Naive thymus-derived CD4-positive, alpha-beta T cell (primary cell): Measurements from ENCODE around the gene AK4. TPM values are rescaled to one million over a fixed set of nuclear protein-coding genes. Genes with fewer than 3 reads are reported as not detected.
A peak's percentile ranks its signal among the peaks of the same experiment; 100 is the strongest.
"Not testable (repeated sequence)": the region's sequence is repeated elsewhere in the genome, so short reads cannot be mapped to it uniquely, and the experiment has no call there.

ENCODE experiments used
- ATAC-seq: fragments of 150-1000 bp; cut with Tn5 transposase; 2 replicates; pipeline ENCODE4 v1.10.0; 2021; ENCODE audit warnings: mild to moderate bottlenecking, moderate library complexity
- CTCF ChIA-PET: fragments of 350-600 bp; sonication (Branson Sonifier 250); formaldehyde crosslinking; loops from one replicate; lab custom pipeline; 2021; ENCODE audit warnings: antibody characterized with exemption; lab: Charles Lee
- POLR2A ChIA-PET: fragments of 350-600 bp; sonication (Branson Sonifier 250); formaldehyde crosslinking; loops from one replicate; lab custom pipeline; 2021; ENCODE audit warnings: antibody characterized with exemption, inconsistent platforms; lab: Charles Lee
- DNase-seq, 9 donors: peaks; one replicate each; pipeline versions ENCODE4 v3.0.0 to v3.0.0-alpha.2; 2020 to 2022; ENCODE audit warnings: mixed read lengths in 1 of 9
- H3K27ac ChIP-seq: one replicate; pipeline ENCODE4 v1.7.0; 2013; ENCODE audit warnings: mild to moderate bottlenecking, low read depth, low read length, moderate library complexity
- H3K27me3 ChIP-seq, 2 donors: one replicate each; pipeline ENCODE4 v1.7.0; 2013; ENCODE audit warnings: low read length in 2 of 2, mild to moderate bottlenecking in 2 of 2, moderate library complexity in 2 of 2; ENCODE audit not compliant: control insufficient read depth in 2 of 2, insufficient read depth in 2 of 2
- H3K36me3 ChIP-seq, 3 experiments: 1 replicate in 2 of 3; 2 replicates in 1 of 3; pipeline ENCODE4 v1.7.0; 2013; ENCODE audit warnings: low read length in 3 of 3, mild to moderate bottlenecking in 3 of 3, moderate library complexity in 1 of 3; ENCODE audit not compliant: insufficient read depth in 3 of 3, control insufficient read depth in 2 of 3
- H3K4me1 ChIP-seq, 2 donors: one replicate each; pipeline ENCODE4 v1.7.0; 2013; ENCODE audit warnings: low read length in 2 of 2, mild to moderate bottlenecking in 2 of 2, moderate library complexity in 1 of 2; ENCODE audit not compliant: control insufficient read depth in 2 of 2, insufficient read depth in 2 of 2
- H3K4me3 ChIP-seq: 2 replicates; pipeline ENCODE4 v1.7.0; 2013; ENCODE audit warnings: mild to moderate bottlenecking, low read length
- H3K9me3 ChIP-seq, 3 experiments: 1 replicate in 2 of 3; 2 replicates in 1 of 3; pipeline ENCODE4 v1.7.0; 2013; ENCODE audit warnings: low read length in 3 of 3; ENCODE audit not compliant: control insufficient read depth in 2 of 3
- H3K27ac Mint-ChIP-seq, 9 donors: one replicate each; pipeline ENCODE4 v1.8.0; 2020 to 2022; ENCODE audit warnings: mixed read lengths in 9 of 9, mild to moderate bottlenecking in 8 of 9, moderate library complexity in 5 of 9, inconsistent platforms in 2 of 9
- H3K27me3 Mint-ChIP-seq, 5 donors: one replicate each; pipeline ENCODE4 v1.8.0; 2021 to 2022; ENCODE audit warnings: mixed read lengths in 5 of 5, mild to moderate bottlenecking in 1 of 5
- H3K36me3 Mint-ChIP-seq, 5 donors: one replicate each; pipeline ENCODE4 v1.8.0; 2020 to 2022; ENCODE audit warnings: mixed read lengths in 5 of 5, mild to moderate bottlenecking in 3 of 5, inconsistent platforms in 1 of 5
- H3K4me1 Mint-ChIP-seq, 7 donors: one replicate each; pipeline ENCODE4 v1.8.0; 2020 to 2022; ENCODE audit warnings: mixed read lengths in 7 of 7, mild to moderate bottlenecking in 3 of 7, inconsistent platforms in 1 of 7
- H3K4me3 Mint-ChIP-seq, 10 donors: one replicate each; pipeline ENCODE4 v1.8.0; 2020 to 2022; ENCODE audit warnings: mild to moderate bottlenecking in 10 of 10, mixed read lengths in 10 of 10, moderate library complexity in 6 of 10, inconsistent platforms in 2 of 10
- H3K9me3 Mint-ChIP-seq, 11 donors: one replicate each; pipeline ENCODE4 v1.8.0; 2020 to 2022; ENCODE audit warnings: mixed read lengths in 11 of 11, mild to moderate bottlenecking in 4 of 11, inconsistent platforms in 1 of 11, moderate library complexity in 1 of 11
- intact Hi-C, 2 donors: fragments of 100-400 bp; cut with micrococcal nuclease; formaldehyde crosslinking; loops; one replicate each; pipeline ENCODE4 v1.15.1; 2023
- polyA plus RNA-seq, 2 donors: library from polyadenylated mRNA; unstranded; fragments of 300-500 nt; fragmentation: Illumina TruSeq; gene quantifications; one replicate each; pipeline ENCODE4 v1.2.3, GENCODE V29; 2021
- total RNA-seq, 6 experiments: library from RNA in 5 of 6; stranded (reverse) in 5 of 6; gene quantifications; 1 replicate in 5 of 6; 2 replicates in 1 of 6; pipeline ENCODE4 v1.2.3 and lab custom pipeline; 2021 to 2026

AK4 gene
- total and polyA plus RNA-seq, 7 experiments from 2014 or later = 0.04 to 121 (median 0.40) TPM

DNA sequence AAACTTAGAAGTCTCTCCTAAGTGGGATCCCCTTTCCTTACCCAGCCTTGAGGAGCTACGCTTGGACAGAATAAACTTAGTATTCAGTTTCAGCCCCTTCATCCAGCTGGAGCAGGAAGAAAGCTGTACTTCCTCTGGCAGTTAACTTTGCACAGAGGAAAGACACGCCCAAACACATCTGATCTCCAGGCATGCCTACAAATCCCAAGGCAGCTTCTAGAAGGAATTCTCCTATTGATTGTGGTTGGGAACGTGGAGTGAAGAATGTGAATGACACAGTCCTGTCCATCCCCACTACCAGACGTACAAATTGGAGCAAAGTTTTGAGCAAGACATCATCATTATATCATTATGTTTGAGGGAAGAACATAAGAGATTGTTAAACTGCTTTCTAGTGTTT lies 6.6 kb upstream of the AK4 start:
- ChIA-PET CTCF (no interaction called here), POLR2A (no interaction called here)
- no peaks in the 10 kb centered on the region for H3K36me3 Mint-ChIP-seq

DNA sequence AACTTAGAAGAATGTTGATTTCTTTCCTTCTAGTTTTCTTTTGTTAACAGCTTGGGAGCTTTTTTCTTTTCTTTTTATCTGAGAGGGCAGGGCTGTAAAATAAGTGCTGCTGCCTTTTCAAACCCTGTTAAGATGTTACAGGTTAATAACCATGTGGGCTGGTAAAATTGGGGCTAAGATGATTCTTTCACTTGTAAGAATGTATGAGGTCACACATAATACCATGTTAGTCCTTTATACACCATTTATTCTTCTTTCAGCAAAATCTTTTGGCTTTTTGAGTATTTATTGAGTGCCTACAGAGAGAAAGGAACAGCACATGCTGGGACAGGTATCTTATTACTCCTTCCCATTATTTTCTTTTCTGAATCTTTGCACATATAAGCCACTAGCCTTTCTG lies 6.1 kb upstream of the AK4 start:
- Mint-ChIP-seq H3K4me1 (peaks cover 0 to 11% (median 4%) of the 10 kb centered on the region in 7 donors), H3K27me3 (peaks cover 25 to 37% (median 33%) of the 10 kb centered on the region in 5 donors), H3K27ac (no peak overlapping the region), H3K9me3 (no peaks in the 10 kb centered on the region), H3K4me3 (no peak overlapping the region), H3K36me3 (no peaks in the 10 kb centered on the region)
- Histone ChIP-seq H3K9me3 (no peaks in the 10 kb centered on the region), H3K36me3 (no peaks in the 10 kb centered on the region), H3K27ac (no peak overlapping the region), H3K27me3 (peaks cover 0 to 4% of the 10 kb centered on the region in 2 donors), H3K4me1 (no peaks in the 10 kb centered on the region), H3K4me3 (no peak overlapping the region)
- DNase-seq (no peak), ATAC-seq (no peak)
- intact Hi-C loops = no loop called here
- CTCF ChIA-PET = no interaction called here
- POLR2A ChIA-PET = no interaction called here

More for the DNA sequence above, 6.6 kb upstream of the AK4 start:
- Histone ChIP-seq H3K4me1 (no peaks in the 10 kb centered on the region), H3K4me3 (no peak overlapping the region), H3K27me3 (peaks cover 0 to 2% of the 10 kb centered on the region in 2 donors), H3K27ac (no peak overlapping the region), H3K9me3 (no peaks in the 10 kb centered on the region), H3K36me3 (no peaks in the 10 kb centered on the region)
- Mint-ChIP-seq H3K27ac (no peak overlapping the region), H3K4me3 (no peak overlapping the region), H3K27me3 (peaks cover 23 to 32% (median 28%) of the 10 kb centered on the region in 5 donors), H3K9me3 (no peaks in the 10 kb centered on the region), H3K4me1 (peaks cover 0 to 6% (median 0%) of the 10 kb centered on the region in 7 donors)
- intact Hi-C loops = no loop called here
- ATAC-seq = no peak
- DNase-seq = no peak

DNA sequence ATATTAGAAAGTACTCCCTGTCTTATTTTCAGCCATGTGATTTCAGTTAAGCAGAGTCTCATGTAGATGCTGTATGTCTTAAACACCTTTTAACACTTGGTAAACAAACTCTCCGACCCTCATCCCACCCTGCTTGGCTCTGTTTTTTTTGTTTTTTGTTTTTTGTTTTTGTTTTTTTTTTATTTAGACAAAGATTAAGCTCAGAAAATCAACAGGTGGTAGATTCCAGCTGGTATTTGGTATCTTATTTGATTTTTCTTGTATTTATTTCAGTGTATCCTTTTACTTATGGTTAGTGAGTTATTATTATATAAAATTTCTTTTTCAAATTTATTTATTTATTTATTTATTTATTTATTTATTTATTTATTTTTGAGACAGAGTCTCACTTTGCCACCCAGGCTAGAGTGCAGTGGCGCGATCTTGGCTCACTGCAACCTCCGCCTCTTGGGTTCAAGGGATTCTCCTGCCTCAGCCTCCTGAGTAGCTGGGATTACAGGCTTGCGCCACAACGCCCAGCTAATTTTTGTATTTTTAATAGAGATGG lies 4.8 kb upstream of the AK4 start:
- intact Hi-C loops, H3K36me3 ChIP-seq, DNase-seq, H3K27me3 ChIP-seq, ATAC-seq, CTCF ChIA-PET, H3K4me3 ChIP-seq, H3K27ac Mint-ChIP-seq, H3K4me3 Mint-ChIP-seq, H3K9me3 Mint-ChIP-seq, POLR2A ChIA-PET, H3K27ac ChIP-seq, H3K9me3 ChIP-seq, H3K4me1 ChIP-seq, H3K36me3 Mint-ChIP-seq: not testable (repeated sequence)
- Mint-ChIP-seq H3K4me1 (peaks cover 0 to 15% (median 8%) of the 10 kb centered on the region in 7 donors), H3K27me3 (peaks cover 23 to 40% (median 37%) of the 10 kb centered on the region in 5 donors)

DNA sequence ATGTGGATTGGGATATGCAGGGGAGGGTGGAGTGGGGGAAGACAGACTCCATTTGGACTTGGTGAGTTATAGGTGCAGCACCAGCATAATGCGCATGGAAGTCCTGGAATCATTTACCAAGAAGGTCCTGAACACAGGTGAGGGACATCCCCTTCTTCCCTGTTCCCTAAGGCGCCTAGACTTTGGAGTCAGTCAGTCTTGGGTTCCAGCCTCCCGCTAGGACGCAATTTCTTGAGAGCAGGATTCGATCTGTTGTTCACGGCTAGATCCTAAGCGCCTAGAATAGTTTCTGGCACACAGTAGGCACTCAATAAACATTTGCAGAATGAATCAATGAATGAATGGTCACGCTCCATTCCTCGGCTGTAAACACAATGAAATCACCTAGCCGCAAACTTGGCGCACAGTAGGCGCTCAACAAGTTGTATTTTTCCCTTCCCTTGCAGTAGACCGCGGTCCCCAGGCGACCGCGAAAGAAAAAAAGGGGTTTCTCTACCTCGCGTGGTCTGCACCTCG lies 1.0 kb upstream of the AK4 start:
- Mint-ChIP-seq H3K27me3 (peaks cover 15 to 64% (median 54%) of the 10 kb centered on the region in 5 donors), H3K4me3 (peak overlapping the region; percentile 60 to 93 (median 81)), H3K36me3 (peaks cover 0 to 15% (median 0%) of the 10 kb centered on the region in 5 donors), H3K4me1 (peaks cover 7 to 41% (median 14%) of the 10 kb centered on the region in 7 donors), H3K9me3 (no peaks in the 10 kb centered on the region), H3K27ac (peak overlapping the region in 1 of 9 donors; percentile 81)
- H3K4me1 ChIP-seq = peaks cover 0 to 6% of the 10 kb centered on the region in 2 donors
- POLR2A ChIA-PET = no interaction called here
- peak; percentile 13 for ATAC-seq
- H3K27ac ChIP-seq = no peak overlapping the region
- H3K36me3 ChIP-seq = no peaks in the 10 kb centered on the region
- intact Hi-C loops = loop anchor here in 1 of 2 donors (1.0 kb wide), 1 partner anchor 181 kb away; the partner anchor contains the start of gene JAK1
- peak overlapping the region; percentile 30 for H3K4me3 ChIP-seq
- H3K27me3 ChIP-seq = peaks cover 0 to 6% of the 10 kb centered on the region in 2 donors
- CTCF ChIA-PET = no interaction called here
- DNase-seq = no peak
- H3K9me3 ChIP-seq = no peaks in the 10 kb centered on the region

DNA sequence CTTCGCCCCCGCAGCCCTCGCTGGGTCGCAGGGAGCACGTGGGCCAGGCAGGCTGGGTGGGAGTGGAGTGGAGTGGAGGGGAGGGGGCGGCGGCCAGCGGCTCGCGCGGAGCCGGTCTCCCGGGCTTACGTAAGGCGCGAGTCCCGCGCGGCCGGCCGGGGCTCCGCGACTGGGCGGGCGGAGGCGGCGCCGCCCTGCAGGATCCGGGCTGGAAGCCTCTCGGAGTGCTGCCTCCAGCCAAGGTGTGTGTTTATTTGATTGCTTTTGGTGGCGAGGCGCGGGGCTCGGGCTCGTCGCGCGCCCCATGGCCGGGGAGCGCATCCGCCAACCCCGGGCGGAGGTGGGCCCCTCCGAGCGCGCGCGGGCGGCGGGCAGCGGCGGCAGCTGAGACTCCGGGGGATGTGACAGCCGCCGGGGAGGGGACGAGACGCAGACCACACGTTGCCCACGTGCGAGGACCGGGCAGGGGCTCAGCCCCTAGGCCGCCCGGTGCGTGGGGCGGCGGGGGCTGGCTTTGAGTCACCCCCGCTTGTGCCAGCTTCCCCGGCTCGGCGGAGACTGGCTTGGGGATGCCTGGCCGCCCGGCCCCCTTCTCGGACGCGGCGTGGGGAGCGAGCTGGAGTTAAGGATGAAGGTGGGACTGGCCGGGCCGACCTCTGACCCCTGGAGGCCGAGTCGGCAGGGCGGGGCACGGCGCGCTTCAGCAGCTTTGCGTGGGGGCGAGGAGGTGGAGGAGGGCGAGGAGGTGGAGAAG lies 402 bp upstream of the AK4 start:
- H3K36me3 Mint-ChIP-seq = peaks cover 0 to 15% (median 0%) of the 10 kb centered on the region in 5 donors
- CTCF ChIA-PET = no interaction called here
- peak overlapping the region in 1 of 9 donors; percentile 87 for H3K27ac Mint-ChIP-seq
- intact Hi-C loops = loop anchor here in 1 of 2 donors (1.0 to 2.0 kb wide), 4 partner anchors 59 to 273 kb away; partner anchors contain the start of genes JAK1, LEPR and LEPROT
- DNase-seq (peak in 6 of 9 donors; percentile 11 to 67 (median 14)), ATAC-seq (peak; percentile 52)
- Histone ChIP-seq H3K4me3 (peak overlapping the region; percentile 45), H3K36me3 (no peaks in the 10 kb centered on the region), H3K27me3 (peaks cover 0 to 6% of the 10 kb centered on the region in 2 donors), H3K9me3 (no peaks in the 10 kb centered on the region), H3K27ac (no peak overlapping the region), H3K4me1 (peaks cover 0 to 6% of the 10 kb centered on the region in 2 donors)
- peaks cover 7 to 43% (median 14%) of the 10 kb centered on the region in 7 donors for H3K4me1 Mint-ChIP-seq
- peaks cover 15 to 60% (median 54%) of the 10 kb centered on the region in 5 donors for H3K27me3 Mint-ChIP-seq
- H3K9me3 Mint-ChIP-seq = no peaks in the 10 kb centered on the region
- POLR2A ChIA-PET = no interaction called here
- peak overlapping the region; percentile 66 to 93 (median 84) for H3K4me3 Mint-ChIP-seq

DNA sequence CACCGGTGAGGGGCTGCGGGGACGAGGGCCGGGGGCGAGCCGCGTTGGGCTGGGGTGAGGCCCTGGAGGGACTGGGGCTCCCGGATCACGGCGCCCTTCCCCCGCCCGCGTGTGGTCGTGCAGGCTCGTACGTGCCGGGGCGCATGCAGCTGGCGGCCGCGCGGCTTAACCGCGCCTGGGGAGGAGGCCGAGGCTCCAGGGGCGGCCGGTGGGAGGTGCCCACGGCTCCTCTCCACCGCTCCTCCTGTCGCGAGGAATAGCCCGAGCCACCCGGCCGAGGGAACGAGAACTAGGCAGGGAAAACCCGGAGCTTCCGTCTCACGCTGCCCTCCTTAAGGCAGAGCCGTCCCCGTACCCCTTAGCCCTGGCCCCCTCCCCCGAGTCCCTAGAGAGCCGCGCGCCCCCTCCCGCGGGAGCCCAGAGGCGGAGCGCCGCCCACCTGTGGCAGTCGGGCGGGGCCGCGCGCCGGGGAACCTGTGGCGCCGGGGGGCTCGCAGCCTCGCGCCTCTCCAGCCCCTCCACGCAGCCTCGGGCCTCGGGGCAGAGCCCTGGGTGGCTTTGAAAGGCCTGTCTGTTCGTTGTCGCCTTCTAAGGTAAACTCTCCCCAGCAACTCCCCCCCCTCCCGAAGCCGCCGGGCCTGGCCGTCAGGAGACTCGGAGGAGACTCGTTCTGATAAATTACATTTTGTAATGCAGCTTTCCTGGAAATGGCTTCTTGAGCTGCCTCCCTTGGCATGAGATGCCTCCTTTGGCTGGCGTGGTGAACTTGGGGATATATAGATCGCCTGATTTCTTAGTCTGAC lies 746 bp downstream of the AK4 start:
- DNase-seq = peak in 6 of 9 donors; percentile 8 to 82 (median 18)
- Histone ChIP-seq H3K27me3 (peaks cover 0 to 6% of the 10 kb centered on the region in 2 donors), H3K27ac (no peak overlapping the region), H3K4me3 (peak overlapping the region; percentile 45), H3K4me1 (peaks cover 0 to 6% of the 10 kb centered on the region in 2 donors), H3K9me3 (no peaks in the 10 kb centered on the region), H3K36me3 (no peaks in the 10 kb centered on the region)
- H3K36me3 Mint-ChIP-seq = peaks cover 0 to 21% (median 0%) of the 10 kb centered on the region in 5 donors
- H3K4me3 Mint-ChIP-seq = peak overlapping the region; percentile 81 to 95 (median 86)
- peaks cover 7 to 52% (median 14%) of the 10 kb centered on the region in 7 donors for H3K4me1 Mint-ChIP-seq
- peak overlapping the region in 1 of 9 donors; percentile 81 for H3K27ac Mint-ChIP-seq
- ChIA-PET CTCF (no interaction called here), POLR2A (interaction anchor here (1.1 kb wide), 1 partner anchor 105 kb away, joined by 4 read pairs; no protein-coding TSS in a partner anchor)
- intact Hi-C loops = loop anchor here in 1 of 2 donors (1.0 to 2.0 kb wide), 4 partner anchors 58 to 272 kb away; partner anchors contain the start of genes LEPR and LEPROT
- H3K9me3 Mint-ChIP-seq = no peaks in the 10 kb centered on the region
- peak; percentile 51 for ATAC-seq
- peaks cover 12 to 60% (median 53%) of the 10 kb centered on the region in 5 donors for H3K27me3 Mint-ChIP-seq
